Hepatocyte (in vitro differentiated cells): ENCODE measurements around the gene ZNF281.

Source experiments
- EZH2 ChIP-seq: fragments of 200-600 bp; sonication (generic); IDR thresholded peaks from 2 replicates; pipeline ENCODE4 v1.6.1; 2016; ENCODE audit warnings: antibody characterized with exemption, mild to moderate bottlenecking, borderline replicate concordance
- TF ChIP-seq, protein P1 (sequence below): fragments of 200-600 bp; sonication (generic); IDR thresholded peaks from 2 replicates; pipeline ENCODE4 v1.5.1; 2016; ENCODE audit warnings: antibody characterized with exemption, mild to moderate bottlenecking; ENCODE audit not compliant: poor library complexity

DNA sequence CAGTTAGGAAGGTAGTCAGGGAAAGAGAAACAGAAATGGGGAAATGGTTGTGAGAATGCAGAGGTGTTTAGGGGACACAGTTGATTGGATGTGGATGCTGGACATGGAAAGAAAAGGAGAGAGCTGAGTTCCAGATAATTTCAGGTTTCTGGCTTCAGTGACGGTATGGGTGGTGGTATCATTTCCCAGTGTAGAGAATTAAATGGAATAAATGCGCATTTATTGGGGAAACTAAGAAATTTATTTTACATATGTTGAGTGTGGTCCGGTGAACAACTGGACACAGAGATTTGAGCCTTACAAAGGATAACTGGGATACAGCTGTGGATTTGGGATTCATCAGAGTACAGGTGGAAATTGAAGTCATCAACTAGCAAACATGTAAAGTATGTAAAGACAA, 12.4 kb upstream of the ZNF281 start:
- TF ChIP-seq, protein P1, sequence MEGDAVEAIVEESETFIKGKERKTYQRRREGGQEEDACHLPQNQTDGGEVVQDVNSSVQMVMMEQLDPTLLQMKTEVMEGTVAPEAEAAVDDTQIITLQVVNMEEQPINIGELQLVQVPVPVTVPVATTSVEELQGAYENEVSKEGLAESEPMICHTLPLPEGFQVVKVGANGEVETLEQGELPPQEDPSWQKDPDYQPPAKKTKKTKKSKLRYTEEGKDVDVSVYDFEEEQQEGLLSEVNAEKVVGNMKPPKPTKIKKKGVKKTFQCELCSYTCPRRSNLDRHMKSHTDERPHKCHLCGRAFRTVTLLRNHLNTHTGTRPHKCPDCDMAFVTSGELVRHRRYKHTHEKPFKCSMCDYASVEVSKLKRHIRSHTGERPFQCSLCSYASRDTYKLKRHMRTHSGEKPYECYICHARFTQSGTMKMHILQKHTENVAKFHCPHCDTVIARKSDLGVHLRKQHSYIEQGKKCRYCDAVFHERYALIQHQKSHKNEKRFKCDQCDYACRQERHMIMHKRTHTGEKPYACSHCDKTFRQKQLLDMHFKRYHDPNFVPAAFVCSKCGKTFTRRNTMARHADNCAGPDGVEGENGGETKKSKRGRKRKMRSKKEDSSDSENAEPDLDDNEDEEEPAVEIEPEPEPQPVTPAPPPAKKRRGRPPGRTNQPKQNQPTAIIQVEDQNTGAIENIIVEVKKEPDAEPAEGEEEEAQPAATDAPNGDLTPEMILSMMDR: no peak
- no peak for TF ChIP-seq EZH2
